Mesenchymal stem cell (in vitro differentiated cells and primary cell): ENCODE measurements around the gene SLCO1C1.

Experiments
- DNase-seq: peaks from one replicate; pipeline ENCODE4 v3.0.0-alpha.2; 2013
- H2AFZ ChIP-seq: one replicate; pipeline ENCODE4 v1.6.1; 2013; ENCODE audit warnings: low read depth, mild to moderate bottlenecking, control low read depth, inconsistent platforms, low read length, moderate library complexity
- H2AK5ac ChIP-seq: 2 replicates; pipeline ENCODE4 v1.6.1; 2013; ENCODE audit warnings: low read length, moderate library complexity, mild to moderate bottlenecking, inconsistent platforms; ENCODE audit not compliant: severe bottlenecking
- H2BK120ac ChIP-seq: one replicate; pipeline ENCODE4 v1.6.1; 2013; ENCODE audit warnings: low read depth, mild to moderate bottlenecking, inconsistent platforms, low read length, moderate library complexity
- H2BK12ac ChIP-seq, 2 experiments: one replicate each; pipeline ENCODE4 v1.6.1; 2013; ENCODE audit warnings: inconsistent platforms in 2 of 2, low read length in 2 of 2, mild to moderate bottlenecking in 2 of 2, moderate library complexity in 2 of 2, control low read depth in 1 of 2
- H2BK15ac ChIP-seq: one replicate; pipeline ENCODE4 v1.6.1; 2013; ENCODE audit warnings: mild to moderate bottlenecking, low read depth, inconsistent platforms; ENCODE audit not compliant: poor library complexity, severe bottlenecking
- H2BK5ac ChIP-seq: 2 replicates; pipeline ENCODE4 v1.6.1; 2013; ENCODE audit warnings: low read depth, mild to moderate bottlenecking, low read length, control low read depth, inconsistent platforms; ENCODE audit not compliant: poor library complexity, severe bottlenecking
- H3K14ac ChIP-seq, 2 experiments: one replicate each; pipeline ENCODE4 v1.6.1; 2013; ENCODE audit warnings: inconsistent platforms in 2 of 2, low read length in 2 of 2, control low read depth in 1 of 2, mild to moderate bottlenecking in 1 of 2, moderate library complexity in 1 of 2
- H3K18ac ChIP-seq, 2 experiments: one replicate each; pipeline ENCODE4 v1.6.1; 2013; ENCODE audit warnings: inconsistent platforms in 2 of 2, low read length in 2 of 2, control low read depth in 1 of 2, low read depth in 1 of 2, mild to moderate bottlenecking in 1 of 2
- H3K23ac ChIP-seq, 2 experiments: one replicate each; pipeline ENCODE4 v1.6.1; 2013; ENCODE audit warnings: inconsistent platforms in 2 of 2, low read length in 2 of 2, mild to moderate bottlenecking in 2 of 2, moderate library complexity in 2 of 2, control low read depth in 1 of 2
- H3K27ac ChIP-seq: 2 replicates; pipeline ENCODE4 v1.5.1; 2013; ENCODE audit warnings: mild to moderate bottlenecking, moderate library complexity, low read length, control low read depth, inconsistent platforms; ENCODE audit not compliant: poor library complexity, severe bottlenecking
- H3K27me3 ChIP-seq, 2 experiments: 2 replicates each; pipeline versions ENCODE4 v1.6.1 to v1.7.0; 2013; ENCODE audit warnings: low read length in 2 of 2, mild to moderate bottlenecking in 2 of 2, moderate library complexity in 2 of 2, control low read depth in 1 of 2, inconsistent platforms in 1 of 2; ENCODE audit not compliant: control insufficient read depth in 1 of 2, insufficient read depth in 1 of 2
- H3K36me3 ChIP-seq, 2 experiments: 2 replicates each; pipeline versions ENCODE4 v1.6.1 to v1.7.0; 2013; ENCODE audit warnings: low read length in 2 of 2, control low read depth in 1 of 2, inconsistent platforms in 1 of 2, low read depth in 1 of 2, mild to moderate bottlenecking in 1 of 2; ENCODE audit not compliant: insufficient read depth in 2 of 2, control insufficient read depth in 1 of 2
- H3K4ac ChIP-seq, 2 experiments: one replicate each; pipeline ENCODE4 v1.6.1; 2013; ENCODE audit warnings: inconsistent platforms in 2 of 2, low read length in 2 of 2, mild to moderate bottlenecking in 2 of 2, moderate library complexity in 2 of 2, control low read depth in 1 of 2, low read depth in 1 of 2
- H3K4me1 ChIP-seq: 2 replicates; pipeline ENCODE4 v1.6.1; 2013; ENCODE audit warnings: low read depth, low read length, control low read depth; ENCODE audit not compliant: control insufficient read depth, insufficient read depth
- H3K4me2 ChIP-seq: 2 replicates; pipeline ENCODE4 v1.6.1; 2013; ENCODE audit warnings: low read length, mild to moderate bottlenecking, inconsistent platforms; ENCODE audit not compliant: poor library complexity, severe bottlenecking
- H3K4me3 ChIP-seq, 2 experiments: 2 replicates each; pipeline versions ENCODE4 v1.5.1 to v1.7.0; 2013; ENCODE audit warnings: low read length in 2 of 2, mild to moderate bottlenecking in 2 of 2, control low read depth in 1 of 2, low read depth in 1 of 2; ENCODE audit not compliant: insufficient read depth in 1 of 2
- H3K79me1 ChIP-seq: replicated peaks from 2 replicates; pipeline ENCODE4 v1.6.1; 2013; ENCODE audit warnings: mild to moderate bottlenecking, control low read depth, low read length, inconsistent platforms; ENCODE audit not compliant: poor library complexity, severe bottlenecking
- H3K9ac ChIP-seq: 2 replicates; pipeline ENCODE4 v1.7.0; 2013; ENCODE audit warnings: mild to moderate bottlenecking, low read length, moderate library complexity
- H3K9me3 ChIP-seq: 2 replicates; pipeline ENCODE4 v1.7.0; 2013; ENCODE audit warnings: mild to moderate bottlenecking, low read length; ENCODE audit not compliant: control insufficient read depth
- H4K8ac ChIP-seq: one replicate; pipeline ENCODE4 v1.6.1; 2013; ENCODE audit warnings: inconsistent platforms, mild to moderate bottlenecking, low read length, moderate library complexity
- H4K91ac ChIP-seq: one replicate; pipeline ENCODE4 v1.6.1; 2013; ENCODE audit warnings: mild to moderate bottlenecking, low read length, inconsistent platforms
- WGBS: methylation state at CpG from one replicate; pipeline ENCODE4 v1.1.7; 2013; ENCODE audit warnings: mixed read lengths; 5-methylcytosine and 5-hydroxymethylcytosine counted together

The SLCO1C1 gene

GRCh38 chr12:20718294-20718693 lies 23.2 kb downstream of the SLCO1C1 start:
- Histone ChIP-seq H2AFZ (no peak overlapping the region), H2BK12ac (no peak overlapping the region), H3K4me1 (no peaks in the 10 kb centered on the region), H3K27me3 (no peaks in the 10 kb centered on the region), H3K27ac (no peak overlapping the region), H3K9ac (no peak overlapping the region), H4K91ac (no peak overlapping the region), H2AK5ac (no peak overlapping the region), H3K14ac (no peak overlapping the region), H3K36me3 (no peaks in the 10 kb centered on the region), H3K4me2 (no peak overlapping the region), H3K18ac (no peak overlapping the region), H4K8ac (no peak overlapping the region), H3K4me3 (no peak overlapping the region), H2BK120ac (no peak overlapping the region), H3K23ac (no peak overlapping the region), H3K9me3 (no peaks in the 10 kb centered on the region), H2BK15ac (no peak overlapping the region), H2BK5ac (no peak overlapping the region), H3K4ac (no peak overlapping the region), H3K79me1 (no peaks in the 10 kb centered on the region)
- WGBS, result 81% methylated on average over 2 of the region's 4 CpGs
- no peak for DNase-seq

DNA sequence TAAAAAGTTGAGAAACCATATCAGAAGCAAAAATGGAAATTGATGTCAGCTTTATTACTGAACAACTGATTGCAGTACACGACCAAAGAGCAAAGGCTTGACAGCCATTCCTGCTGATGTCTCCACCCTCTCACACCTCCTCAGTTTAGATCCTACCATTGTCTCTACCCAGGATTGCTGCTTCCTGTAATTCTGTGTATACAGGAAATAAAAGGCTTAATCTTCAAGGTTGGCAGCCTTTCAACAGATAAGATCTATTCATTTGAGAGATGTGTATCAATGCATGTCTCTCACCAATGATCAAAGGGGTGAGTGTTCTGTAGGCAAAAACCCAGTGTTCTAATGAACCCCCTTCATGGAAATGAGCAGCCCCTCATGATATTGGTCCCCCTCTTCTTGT lies 27.0 kb downstream of the SLCO1C1 start:
- Histone ChIP-seq H3K27me3 (no peaks in the 10 kb centered on the region), H3K79me1 (no peaks in the 10 kb centered on the region), H2BK12ac (no peak overlapping the region), H2AK5ac (no peak overlapping the region), H3K23ac (no peak overlapping the region), H3K14ac (no peak overlapping the region), H3K9me3 (no peaks in the 10 kb centered on the region), H4K91ac (no peak overlapping the region), H3K27ac (no peak overlapping the region), H2AFZ (no peak overlapping the region), H3K4me3 (no peak overlapping the region), H3K4ac (no peak overlapping the region), H2BK15ac (no peak overlapping the region), H4K8ac (no peak overlapping the region), H3K36me3 (no peaks in the 10 kb centered on the region), H3K9ac (no peak overlapping the region), H3K4me1 (no peaks in the 10 kb centered on the region), H2BK120ac (no peak overlapping the region), H3K4me2 (no peak overlapping the region), H2BK5ac (no peak overlapping the region), H3K18ac (no peak overlapping the region)
- no peak for DNase-seq
- WGBS, result 56% methylated on average over 1 of the region's 1 CpG

GRCh38 chr12:20731274-20731673 lies 36.1 kb downstream of the SLCO1C1 start:
- H2AFZ ChIP-seq, result no peak overlapping the region
- DNase-seq, result no peak
- WGBS, result no CpG with 5 or more reads among the region's 1 CpG
- no peak overlapping the region for H2BK120ac ChIP-seq
- H3K79me1 ChIP-seq, result no peaks in the 10 kb centered on the region
- H3K18ac ChIP-seq, result no peak overlapping the region
- H3K27me3 ChIP-seq, result no peaks in the 10 kb centered on the region
- H3K23ac ChIP-seq, result no peak overlapping the region
- no peak overlapping the region for H3K27ac ChIP-seq
- H3K9ac ChIP-seq, result no peak overlapping the region
- no peaks in the 10 kb centered on the region for H3K9me3 ChIP-seq
- H4K91ac ChIP-seq, result no peak overlapping the region
- no peak overlapping the region for H4K8ac ChIP-seq
- H2BK15ac ChIP-seq, result no peak overlapping the region
- no peak overlapping the region for H2AK5ac ChIP-seq
- no peaks in the 10 kb centered on the region for H3K4me1 ChIP-seq
- no peaks in the 10 kb centered on the region for H3K36me3 ChIP-seq
- H2BK12ac ChIP-seq, result no peak overlapping the region
- no peak overlapping the region for H2BK5ac ChIP-seq
- H3K4me2 ChIP-seq, result no peak overlapping the region
- H3K4me3 ChIP-seq, result no peak overlapping the region
- H3K14ac ChIP-seq, result no peak overlapping the region
- no peak overlapping the region for H3K4ac ChIP-seq

DNA sequence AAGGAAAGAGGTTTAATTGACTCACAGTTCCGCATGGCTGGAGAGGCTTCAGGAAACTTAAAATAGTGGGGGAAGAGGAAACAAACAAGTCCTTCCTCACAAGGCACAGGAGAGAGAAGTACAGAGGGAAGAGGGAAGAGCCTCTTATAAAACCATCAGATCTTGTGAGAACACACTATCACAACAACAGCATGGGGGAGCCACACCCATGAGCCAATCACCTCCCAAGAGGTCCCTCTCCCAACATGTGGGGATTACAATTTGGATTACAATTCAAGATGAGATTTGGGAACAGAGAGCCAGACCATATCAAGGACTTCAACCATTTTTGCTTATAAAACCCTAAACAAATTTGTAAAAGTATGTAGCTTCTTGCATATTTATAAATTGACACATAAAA lies 45.8 kb downstream of the SLCO1C1 start:
- Histone ChIP-seq H2BK12ac (no peak overlapping the region), H2BK120ac (no peak overlapping the region), H3K9me3 (no peaks in the 10 kb centered on the region), H3K79me1 (no peaks in the 10 kb centered on the region), H3K4me1 (no peaks in the 10 kb centered on the region), H3K4ac (no peak overlapping the region), H3K36me3 (no peaks in the 10 kb centered on the region), H2AK5ac (no peak overlapping the region), H3K4me2 (no peak overlapping the region), H2AFZ (no peak overlapping the region), H4K91ac (no peak overlapping the region), H3K14ac (no peak overlapping the region), H3K4me3 (no peak overlapping the region), H3K27me3 (no peaks in the 10 kb centered on the region), H3K27ac (no peak overlapping the region), H2BK5ac (no peak overlapping the region), H4K8ac (no peak overlapping the region), H3K18ac (no peak overlapping the region), H3K23ac (no peak overlapping the region), H3K9ac (no peak overlapping the region), H2BK15ac (no peak overlapping the region)
- no peak for DNase-seq
- WGBS, result no CpG with 5 or more reads among the region's 1 CpG
